GM18526 (cell line): ENCODE results near the gene GET4.

Experiments used
- POLR2A ChIP-seq: IDR thresholded peaks from 3 replicates; pipeline ENCODE4 v1.6.1; 2011; ENCODE audit not compliant: insufficient read length; ENCODE audit errors: extremely low read depth

Gene GET4

DNA sequence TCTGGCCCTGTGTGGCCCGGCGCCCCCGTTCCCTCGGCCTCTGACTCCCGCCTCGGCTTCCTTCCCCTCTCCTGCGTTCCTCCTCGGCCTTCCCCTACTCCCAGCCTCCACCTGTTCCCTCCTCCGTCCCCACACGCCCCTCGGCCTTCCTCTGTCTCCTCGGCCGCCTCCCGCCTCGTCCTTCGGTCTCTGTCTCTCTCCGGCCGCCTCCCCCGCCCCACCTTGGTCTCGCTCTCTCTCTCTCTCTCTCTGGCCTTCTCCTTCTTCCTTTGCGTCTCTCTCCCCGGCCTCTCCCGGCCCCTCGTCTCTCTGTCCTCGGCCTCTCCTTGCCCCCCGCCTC is 588 bp downstream of the GET4 start:
- no peak for TF ChIP-seq POLR2A

DNA sequence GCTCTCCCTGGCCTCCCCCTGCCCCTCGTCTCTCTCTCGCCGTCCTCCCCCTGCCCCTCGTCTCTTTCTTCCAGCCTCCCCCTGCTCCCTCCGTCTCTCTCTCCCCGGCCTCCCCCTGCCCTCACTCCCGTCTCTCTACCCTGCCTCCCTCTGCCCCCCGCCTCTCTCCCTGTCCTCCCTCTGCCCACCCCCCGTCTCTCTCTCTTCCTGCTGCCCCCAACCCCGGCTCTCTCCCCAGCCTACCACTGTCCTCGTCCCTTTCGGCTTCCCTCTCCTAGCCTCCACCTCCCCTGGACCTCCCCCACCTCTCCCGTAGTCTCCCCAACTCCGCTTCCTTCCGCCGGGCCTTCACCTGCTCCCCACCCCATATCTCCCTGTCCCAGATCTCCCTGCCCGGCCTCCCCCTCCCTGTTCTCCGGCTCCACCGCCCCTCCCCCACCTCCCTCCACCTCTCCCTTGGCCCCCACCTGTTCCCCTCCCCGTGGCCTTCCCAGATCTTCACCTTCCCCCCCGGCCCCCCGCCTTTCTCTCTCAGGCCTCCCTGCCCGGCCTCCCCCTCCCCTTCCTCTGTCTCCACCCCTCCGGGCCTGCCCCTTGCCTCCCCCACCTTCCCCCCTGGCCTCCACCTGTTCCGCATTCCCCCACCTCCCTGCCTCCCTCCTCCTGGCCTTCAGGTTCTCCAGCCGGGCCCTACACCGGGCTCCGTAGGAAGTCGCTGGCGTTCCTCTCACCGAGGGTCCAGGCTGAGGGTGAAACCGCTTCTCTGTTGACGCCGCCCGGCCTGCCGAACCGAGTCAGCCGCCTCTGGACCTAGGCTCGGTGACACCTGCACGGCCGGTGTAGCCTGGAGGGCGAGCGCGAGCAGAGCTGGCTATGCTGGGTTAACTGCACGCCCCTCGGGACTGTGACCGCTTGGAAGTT is 1.2 kb downstream of the GET4 start:
- TF ChIP-seq POLR2A: no peak

DNA sequence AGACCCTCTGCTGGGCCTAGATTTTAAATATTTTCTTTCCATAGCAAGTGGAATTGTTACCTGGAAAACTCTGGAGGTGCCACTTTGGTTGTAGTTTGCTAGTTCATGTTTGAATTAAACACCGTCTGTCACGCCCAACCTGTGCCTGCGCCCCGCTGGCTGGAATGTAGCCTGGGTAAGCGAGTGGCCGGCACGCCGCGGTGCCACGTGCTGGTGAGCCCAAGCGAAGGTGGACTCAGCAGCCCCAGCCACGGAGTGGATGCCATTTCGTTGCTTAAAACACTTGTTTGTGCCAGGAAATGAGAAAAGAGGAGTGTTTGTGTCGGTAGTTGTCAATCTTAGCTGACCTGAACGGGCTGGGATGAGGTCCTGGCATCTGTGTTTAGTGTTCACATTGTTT is 2.7 kb downstream of the GET4 start:
- no peak for TF ChIP-seq POLR2A

DNA sequence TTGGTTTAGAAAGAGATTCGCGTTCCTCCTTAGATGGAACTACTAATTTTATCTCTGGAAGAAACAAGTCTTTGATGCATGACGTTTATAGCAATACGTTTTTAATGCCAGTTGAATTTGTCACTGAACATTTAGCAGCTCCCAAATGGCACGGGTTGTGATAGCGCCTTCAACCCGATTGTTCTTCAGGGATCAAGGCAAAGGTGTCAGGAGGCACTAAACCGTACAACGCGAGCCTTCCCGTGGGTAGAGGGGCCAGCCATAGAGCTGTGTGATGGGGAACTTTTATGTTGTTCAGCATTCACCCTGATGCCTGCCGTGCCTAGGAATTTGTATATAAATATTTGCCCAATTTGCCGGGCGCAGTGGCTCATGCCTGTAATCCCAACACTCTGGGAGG is 3.4 kb downstream of the GET4 start:
- TF ChIP-seq POLR2A: no peak

DNA sequence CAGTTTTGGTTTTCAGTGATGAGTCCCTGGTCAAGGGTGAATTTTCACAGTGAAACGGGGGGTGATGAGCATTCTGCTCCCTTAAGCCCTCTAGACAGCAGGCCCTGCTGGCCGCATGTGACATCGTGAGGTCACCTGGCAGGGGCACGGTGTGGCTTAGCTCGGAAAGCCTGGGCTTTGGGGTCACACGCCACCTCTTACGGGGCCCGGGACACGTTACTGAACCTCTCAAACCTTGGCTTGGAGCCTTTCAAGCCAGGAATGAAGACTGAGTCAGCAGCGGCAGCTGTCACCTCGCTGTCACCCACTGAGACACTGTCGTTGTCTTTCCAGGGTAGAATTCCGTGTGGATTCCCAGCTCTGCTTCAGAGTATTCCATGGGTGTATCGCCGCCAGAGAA is 4.1 kb downstream of the GET4 start:
- TF ChIP-seq POLR2A: no peak

DNA sequence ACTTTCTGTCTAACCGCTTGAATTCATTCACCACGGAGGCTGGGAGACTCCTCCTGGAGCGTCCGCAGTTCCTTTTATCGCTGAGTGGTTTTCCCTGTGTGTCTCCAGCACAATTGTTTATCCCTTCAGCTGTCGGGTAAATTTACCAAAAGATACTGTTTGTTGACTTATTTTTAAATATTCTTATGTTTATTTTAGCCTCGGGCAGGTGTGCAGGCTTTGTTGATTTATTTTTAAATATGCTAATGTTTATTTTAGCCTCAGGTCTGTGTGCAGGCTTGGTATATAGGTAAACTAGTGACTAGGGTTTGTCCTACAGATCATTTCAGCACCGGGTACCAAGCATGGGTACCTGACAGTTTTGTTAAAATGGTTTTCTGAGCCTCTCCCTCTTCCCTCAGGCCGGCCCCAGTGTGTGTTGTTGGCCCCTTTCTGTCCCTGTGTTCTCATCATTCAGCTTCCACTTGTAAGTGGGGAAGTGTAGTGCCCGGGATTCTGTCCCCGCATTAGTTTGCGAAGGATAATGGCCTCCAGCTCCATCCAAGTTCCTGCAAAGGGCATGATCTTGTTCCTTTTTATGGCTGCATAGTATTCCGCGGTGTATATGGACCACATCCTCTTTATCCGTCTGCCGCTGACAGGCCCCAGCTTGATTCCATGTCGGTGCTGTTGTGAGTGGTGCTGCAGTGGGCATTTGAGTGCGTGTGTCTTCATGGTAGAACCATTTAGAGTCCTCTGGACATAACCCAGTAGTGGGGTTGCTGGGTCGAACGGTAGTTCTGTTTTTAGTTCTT is 5.3 kb downstream of the GET4 start:
- no peak for TF ChIP-seq POLR2A

DNA sequence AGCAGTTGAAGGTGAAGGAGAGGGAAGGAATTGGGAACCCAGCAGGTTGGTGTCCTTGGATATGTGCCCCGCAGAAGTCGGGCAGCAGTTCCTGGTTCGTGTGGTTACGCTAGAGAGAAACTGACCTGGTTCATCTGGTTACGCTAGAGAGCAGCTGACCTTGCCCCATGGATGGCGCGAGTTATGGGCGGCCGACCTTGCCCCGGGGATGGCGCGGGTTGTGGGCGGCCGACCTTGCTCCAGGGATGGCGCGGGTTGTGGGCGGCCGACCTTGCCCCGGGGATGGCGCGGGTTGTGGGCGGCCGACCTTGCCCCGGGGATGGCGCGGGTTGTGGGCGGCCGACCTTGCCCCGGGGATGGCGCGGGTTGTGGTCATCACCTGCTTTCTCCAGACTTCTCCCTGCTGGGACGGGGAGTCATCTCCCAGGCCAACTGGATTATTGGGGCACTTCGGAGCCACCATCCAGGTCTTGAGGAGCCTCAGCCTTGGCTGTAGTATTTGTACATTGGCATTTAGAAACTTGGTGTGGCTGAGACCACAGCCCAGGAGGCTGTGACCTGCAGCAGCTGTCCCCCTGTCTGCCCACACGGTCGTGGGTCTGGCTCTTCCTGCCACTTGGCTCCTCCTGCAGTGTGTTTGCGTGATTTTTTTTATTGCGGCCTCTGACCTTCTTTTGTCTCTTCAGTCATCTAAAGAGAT is 6.1 kb downstream of the GET4 start:
- TF ChIP-seq POLR2A: no peak

DNA sequence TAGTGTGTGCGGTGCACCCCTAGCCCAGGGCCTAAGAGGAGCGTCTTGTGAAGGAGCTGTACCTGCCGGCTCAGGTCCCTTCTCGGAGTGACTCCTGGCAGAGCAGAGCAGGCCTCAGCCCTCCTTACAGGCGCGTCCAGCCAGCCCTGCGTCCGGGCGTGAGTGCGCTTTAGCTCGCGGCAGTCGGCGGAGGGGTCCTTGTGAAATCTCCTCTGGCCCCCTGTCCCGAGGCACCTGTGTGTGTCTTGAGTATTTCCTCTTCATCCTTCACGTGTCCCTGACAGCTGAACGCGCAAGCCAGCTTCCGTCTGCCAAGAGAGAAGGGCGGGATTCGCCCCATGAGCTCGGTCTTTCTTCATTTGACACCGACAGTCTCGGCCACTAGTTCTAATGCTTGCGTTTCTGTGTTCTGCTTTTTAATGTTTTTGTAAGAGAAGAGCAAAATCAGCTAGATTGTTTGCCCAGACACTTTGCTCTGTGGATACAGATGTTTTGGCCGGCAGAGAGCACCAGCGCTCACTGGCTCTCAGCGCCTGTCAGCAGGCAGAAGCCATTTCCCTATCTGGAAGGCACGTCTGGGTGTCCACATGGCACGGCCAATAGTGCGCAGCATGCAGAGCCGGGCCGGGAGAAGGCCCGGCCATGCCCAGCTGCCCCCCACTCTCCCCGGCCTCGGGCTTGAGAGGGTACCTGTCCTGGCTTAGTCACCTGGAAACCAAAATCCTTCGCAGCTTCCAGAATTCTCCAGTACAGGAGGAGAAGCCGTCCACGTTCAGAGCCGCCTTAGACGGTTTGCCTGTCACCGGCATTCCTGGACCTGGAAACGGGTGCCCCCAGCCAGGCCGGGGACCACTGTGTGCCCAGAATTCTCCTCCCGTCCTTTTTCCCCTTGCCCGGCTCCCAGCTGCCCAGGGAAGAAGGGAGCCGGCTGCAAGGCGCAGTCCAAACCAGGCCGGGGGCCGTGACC is 7.0 kb downstream of the GET4 start:
- TF ChIP-seq POLR2A: no peak

DNA sequence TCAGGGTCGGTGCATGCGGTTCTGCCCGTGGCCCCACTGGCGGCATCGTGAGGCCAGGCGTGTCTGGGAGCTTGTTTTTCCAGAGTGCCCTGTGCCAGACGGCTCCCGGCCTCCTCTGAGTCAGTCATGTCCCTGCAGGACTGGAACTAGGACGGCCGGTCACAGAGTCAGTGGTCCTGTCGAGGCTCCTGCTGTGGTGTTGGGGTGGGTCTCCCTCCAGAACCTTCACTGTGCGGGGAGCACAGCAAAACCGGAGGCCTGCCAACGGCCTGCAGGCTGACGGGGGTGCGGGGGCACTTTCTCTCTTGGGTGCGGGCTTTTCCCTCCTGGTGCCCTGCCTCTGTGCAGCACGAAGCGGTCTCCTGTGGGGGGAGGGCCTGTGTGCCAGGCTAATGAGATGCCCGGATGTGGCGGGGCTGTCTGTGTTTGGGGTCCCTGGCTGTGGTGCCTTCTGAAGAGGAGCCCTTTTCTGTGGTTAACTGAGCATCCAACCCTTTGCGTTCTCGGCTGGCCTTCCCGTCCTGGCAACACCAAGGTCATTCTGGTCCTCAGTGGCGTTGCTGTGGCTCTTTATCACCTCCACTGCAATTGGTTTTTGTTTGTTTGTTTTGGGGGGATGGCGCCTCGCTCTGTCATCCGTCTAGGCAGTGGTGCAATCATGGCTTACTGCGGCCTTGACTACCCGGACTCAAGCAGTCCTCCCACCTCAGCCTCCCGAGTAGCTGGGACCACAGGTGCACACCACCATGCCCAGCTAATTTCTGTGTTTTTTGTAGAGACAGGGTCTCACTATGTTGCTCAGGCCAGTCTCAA is 8.0 kb downstream of the GET4 start:
- no peak for TF ChIP-seq POLR2A

DNA sequence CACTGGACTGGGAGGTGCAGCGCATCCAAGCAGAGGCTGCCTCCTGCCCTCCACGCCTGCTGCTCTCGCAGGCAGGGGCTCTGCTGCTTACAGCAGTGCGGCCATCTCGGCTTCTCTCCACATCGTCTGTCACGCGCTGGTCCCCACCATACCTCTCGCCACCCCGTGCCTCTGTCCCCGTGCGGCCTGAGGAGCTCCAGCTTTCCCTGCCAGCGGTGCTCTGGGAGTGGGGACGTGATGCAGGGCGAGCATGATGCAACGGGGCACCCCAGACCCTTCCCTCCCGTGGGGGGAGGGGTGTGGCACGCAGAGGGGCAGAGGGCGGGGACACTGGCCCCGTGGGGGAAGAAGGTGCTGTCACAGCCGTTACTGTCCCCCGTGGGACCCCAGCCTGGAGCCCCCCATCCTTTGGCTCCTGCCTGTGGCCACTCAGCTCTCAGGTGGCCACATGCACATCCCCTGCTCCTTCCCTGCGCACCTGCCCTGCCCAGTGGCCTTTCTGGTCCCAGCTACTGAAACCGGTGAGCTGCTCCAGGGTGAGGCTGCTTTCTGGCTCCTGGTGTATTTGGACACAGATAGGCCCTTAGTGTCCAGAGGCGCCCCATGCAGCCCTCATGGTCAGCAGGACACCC is 9.0 kb downstream of the GET4 start:
- TF ChIP-seq POLR2A: no peak

DNA sequence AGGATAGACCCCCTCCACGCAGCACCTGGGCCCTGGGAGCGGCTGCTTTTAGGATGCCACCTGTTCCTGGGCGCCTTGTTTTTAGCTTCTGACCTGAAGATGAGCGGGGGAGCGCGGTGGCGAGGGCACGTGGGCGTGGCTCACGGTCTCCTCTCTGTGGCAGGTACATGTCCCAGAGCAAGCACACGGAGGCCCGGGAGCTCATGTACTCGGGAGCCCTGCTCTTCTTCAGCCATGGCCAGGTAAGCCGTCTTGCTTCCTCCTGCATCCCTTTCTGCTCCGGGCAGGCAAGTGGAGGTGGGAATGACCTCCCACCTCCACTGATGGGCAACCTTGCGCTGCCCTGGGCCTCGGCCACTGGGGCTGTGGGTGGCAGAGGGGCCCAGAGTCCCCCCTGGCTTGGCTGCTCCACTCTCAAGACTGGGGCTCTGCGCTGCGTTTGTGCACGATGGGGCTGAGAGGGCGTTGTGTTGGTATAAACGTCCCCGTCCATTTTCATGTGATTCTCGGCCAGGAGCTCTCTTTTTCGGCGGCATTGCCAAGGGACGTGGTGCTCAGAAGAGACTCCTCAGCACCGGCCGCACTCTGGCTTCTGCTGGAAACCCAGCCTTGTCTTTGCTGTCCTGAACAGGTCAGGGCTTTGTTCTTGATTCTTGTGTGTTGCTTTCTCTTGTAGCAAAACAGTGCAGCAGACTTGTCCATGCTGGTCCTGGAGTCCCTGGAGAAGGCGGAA is 9.7 kb downstream of the GET4 start:
- no peak for TF ChIP-seq POLR2A

DNA sequence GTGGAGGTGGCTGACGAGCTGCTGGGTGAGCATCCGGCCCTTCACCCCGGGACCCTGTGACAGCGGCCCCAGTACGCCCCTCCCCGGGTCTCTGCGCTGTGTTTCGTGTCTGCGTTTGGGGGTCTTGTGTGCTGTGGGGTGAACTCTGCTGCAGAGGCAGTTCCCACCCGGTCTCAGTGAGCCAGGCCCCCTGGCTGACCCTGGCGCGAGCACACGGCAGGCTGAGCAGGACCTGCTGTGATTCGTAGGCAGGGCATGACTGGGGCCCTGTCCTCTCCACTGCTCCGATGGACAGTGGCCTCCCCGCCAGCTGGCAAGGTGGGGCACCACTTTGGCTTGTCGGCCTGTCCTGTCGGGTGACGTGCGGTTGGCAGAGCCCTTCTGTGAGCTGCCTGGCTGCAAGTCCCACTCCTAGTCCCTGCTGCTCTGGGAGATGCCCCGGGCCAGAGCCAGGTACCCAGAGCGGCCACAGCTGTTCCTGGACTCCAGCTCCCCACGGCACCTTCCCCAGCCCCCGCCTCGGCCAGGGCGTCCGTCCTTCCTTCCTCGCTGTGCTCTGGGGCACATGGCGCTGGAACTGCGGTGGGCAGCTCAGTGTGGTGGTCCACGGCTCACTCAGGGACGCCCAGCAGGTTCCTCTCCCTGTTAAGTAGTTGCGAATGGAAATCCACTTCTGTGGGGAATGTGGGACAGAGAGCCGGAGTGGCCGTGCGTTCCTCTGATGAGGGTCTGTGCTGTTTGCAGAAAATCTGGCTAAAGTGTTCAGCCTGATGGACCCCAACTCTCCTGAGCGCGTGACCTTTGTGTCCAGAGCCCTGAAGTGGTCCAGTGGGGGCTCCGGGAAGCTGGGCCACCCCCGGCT is 10.5 kb downstream of the GET4 start:
- TF ChIP-seq POLR2A: peak; percentile 16

DNA sequence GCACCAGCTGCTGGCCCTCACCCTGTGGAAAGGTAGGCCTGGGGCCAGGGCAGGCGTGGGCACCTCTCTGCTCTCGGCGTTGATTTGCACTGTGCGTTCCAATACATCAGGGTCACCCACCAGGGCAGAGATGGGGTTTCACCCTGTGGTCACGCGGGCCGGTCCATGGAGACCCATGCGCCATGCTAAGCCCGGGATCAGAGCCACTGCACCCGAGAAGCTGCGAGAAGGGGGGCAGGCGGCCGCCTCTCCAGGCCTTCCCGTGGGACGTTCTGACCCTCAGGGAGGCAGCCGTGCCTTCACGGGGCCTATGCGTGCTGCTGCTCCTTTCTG is 11.1 kb downstream of the GET4 start:
- no peak for TF ChIP-seq POLR2A
